MM.1S (cell line): ENCODE measurements around the gene KCNMA1.

Source experiments
- DNase-seq: peaks from one replicate; pipeline ENCODE4 v3.0.0-alpha.2; 2015
- H2AFZ ChIP-seq: fragments of 300-600 bp; sonication (generic); 2 replicates; pipeline ENCODE4 v1.6.0; 2016; ENCODE audit warnings: antibody characterized with exemption, low read length
- H3F3A ChIP-seq: fragments of 300-600 bp; sonication (generic); 2 replicates; pipeline ENCODE4 v1.6.1; 2016; ENCODE audit warnings: mild to moderate bottlenecking, antibody characterized with exemption, low read length, moderate library complexity, mixed read lengths; ENCODE audit not compliant: insufficient read depth
- H3K27ac ChIP-seq: fragments of 300-600 bp; sonication (generic); 2 replicates; pipeline ENCODE4 v1.5.1; 2016; ENCODE audit warnings: mild to moderate bottlenecking, low read length
- H3K27me3 ChIP-seq: fragments of 300-600 bp; sonication (generic); replicated peaks from 2 replicates; pipeline ENCODE4 v1.6.0; 2016; ENCODE audit warnings: low read length; ENCODE audit not compliant: insufficient read depth
- H3K36me3 ChIP-seq: fragments of 300-600 bp; sonication (generic); replicated peaks from 2 replicates; pipeline ENCODE4 v1.6.1; 2016; ENCODE audit warnings: mild to moderate bottlenecking, low read length, mixed read lengths; ENCODE audit not compliant: insufficient read depth
- H3K4me1 ChIP-seq: fragments of 300-600 bp; sonication (generic); 2 replicates; pipeline ENCODE4 v1.6.1; 2016; ENCODE audit warnings: low read length, mixed read lengths
- H3K4me2 ChIP-seq: fragments of 300-600 bp; sonication (generic); 2 replicates; pipeline ENCODE4 v1.6.0; 2016; ENCODE audit warnings: low read depth, low read length
- H3K4me3 ChIP-seq: fragments of 300-600 bp; sonication (generic); 2 replicates; pipeline ENCODE4 v1.5.1; 2016; ENCODE audit warnings: low read length, mixed read lengths
- H3K79me2 ChIP-seq: fragments of 300-600 bp; sonication (generic); 2 replicates; pipeline ENCODE4 v1.6.1; 2016; ENCODE audit warnings: mixed run types, low read length, mixed read lengths
- H3K9ac ChIP-seq: fragments of 300-600 bp; sonication (generic); 2 replicates; pipeline ENCODE4 v1.6.1; 2016; ENCODE audit warnings: low read length, mixed read lengths
- H3K9me2 ChIP-seq: fragments of 300-600 bp; sonication (generic); replicated peaks from 2 replicates; pipeline ENCODE4 v1.6.1; 2016; ENCODE audit warnings: mild to moderate bottlenecking, low read length, mixed read lengths; ENCODE audit not compliant: insufficient read depth
- H3K9me3 ChIP-seq: fragments of 300-600 bp; sonication (generic); replicated peaks from 2 replicates; pipeline ENCODE4 v1.6.1; 2016; ENCODE audit warnings: mild to moderate bottlenecking, low read length, mixed read lengths; ENCODE audit not compliant: insufficient read depth
- H4K20me1 ChIP-seq: fragments of 300-600 bp; sonication (generic); 2 replicates; pipeline ENCODE4 v1.6.1; 2016; ENCODE audit warnings: mild to moderate bottlenecking, low read length, moderate library complexity, mixed read lengths; ENCODE audit not compliant: insufficient read depth
- CTCF ChIP-seq: fragments of 300-600 bp; sonication (generic); IDR thresholded peaks from 2 replicates; pipeline ENCODE4 v1.5.1; 2016; ENCODE audit warnings: antibody characterized with exemption, low read length, mixed read lengths
- EZH2 ChIP-seq: fragments of 300-600 bp; sonication (generic); optimal IDR thresholded peaks from 2 replicates; pipeline ENCODE3; 2017; ENCODE audit warnings: low read depth, mild to moderate bottlenecking, antibody characterized with exemption, low read length, mixed read lengths
- EZH2phosphoT487 ChIP-seq: fragments of 300-600 bp; sonication (generic); IDR thresholded peaks from 2 replicates; pipeline ENCODE4 v1.6.1; 2018; ENCODE audit warnings: antibody characterized with exemption, low read length

KCNMA1 gene

GRCh38 chr10:77421591-77421990, 216.0 kb downstream of the KCNMA1 start:
- Histone ChIP-seq H3K27ac (no peak overlapping the region), H3K4me2 (no peak overlapping the region), H3K9ac (no peak overlapping the region), H3K79me2 (no peaks in the 10 kb centered on the region), H3K9me3 (no peaks in the 10 kb centered on the region), H3K36me3 (no peaks in the 10 kb centered on the region), H3K27me3 (no peaks in the 10 kb centered on the region), H3K4me1 (no peaks in the 10 kb centered on the region), H2AFZ (no peak overlapping the region), H3F3A (no peaks in the 10 kb centered on the region), H3K9me2 (no peaks in the 10 kb centered on the region), H4K20me1 (no peaks in the 10 kb centered on the region), H3K4me3 (no peak overlapping the region)
- TF ChIP-seq EZH2phosphoT487, result no peak
- no peak for TF ChIP-seq EZH2
- TF ChIP-seq CTCF, result no peak
- no peak for DNase-seq

DNA sequence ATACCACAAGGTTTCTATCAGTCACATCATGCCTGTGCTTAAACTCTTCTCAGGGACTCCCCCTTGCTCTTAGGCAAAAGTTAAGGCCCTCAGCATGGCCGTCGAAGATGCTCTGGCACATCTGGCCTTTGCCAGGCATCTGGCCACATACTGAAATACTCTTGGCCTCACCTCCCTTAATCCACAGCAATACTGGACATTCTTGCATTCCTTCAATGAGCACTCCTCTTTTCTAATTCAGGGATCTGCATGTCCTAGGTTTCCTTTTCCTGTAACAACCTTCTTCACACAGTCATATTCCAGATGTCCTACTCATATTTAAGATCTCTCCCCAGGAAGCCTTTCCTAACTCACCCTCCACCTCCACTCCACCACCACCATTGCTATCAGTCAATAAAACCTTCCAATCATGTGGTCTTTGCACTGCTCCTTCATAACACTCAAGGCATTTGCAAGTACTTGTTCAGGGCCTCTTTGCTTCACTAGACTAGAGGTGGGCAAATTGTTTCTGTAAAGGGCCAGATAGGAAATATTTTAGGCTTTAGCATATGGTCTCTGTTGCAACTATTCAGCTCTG, 216.6 kb downstream of the KCNMA1 start:
- DNase-seq, result no peak
- no peaks in the 10 kb centered on the region for H3K9me2 ChIP-seq
- H3K27ac ChIP-seq, result no peak overlapping the region
- H3K36me3 ChIP-seq, result no peaks in the 10 kb centered on the region
- H3K4me3 ChIP-seq, result no peak overlapping the region
- no peak overlapping the region for H2AFZ ChIP-seq
- no peaks in the 10 kb centered on the region for H3F3A ChIP-seq
- H3K4me1 ChIP-seq, result no peaks in the 10 kb centered on the region
- H3K9me3 ChIP-seq, result no peaks in the 10 kb centered on the region
- no peaks in the 10 kb centered on the region for H3K27me3 ChIP-seq
- no peaks in the 10 kb centered on the region for H3K79me2 ChIP-seq
- TF ChIP-seq EZH2 (no peak), CTCF (no peak), EZH2phosphoT487 (no peak)
- no peak overlapping the region for H3K4me2 ChIP-seq
- H4K20me1 ChIP-seq, result no peaks in the 10 kb centered on the region
- H3K9ac ChIP-seq, result no peak overlapping the region

GRCh38 chr10:77419979-77420378, 217.6 kb downstream of the KCNMA1 start:
- H3K9me3 ChIP-seq, result no peaks in the 10 kb centered on the region
- no peaks in the 10 kb centered on the region for H3K27me3 ChIP-seq
- no peak overlapping the region for H3K27ac ChIP-seq
- H4K20me1 ChIP-seq, result no peaks in the 10 kb centered on the region
- no peaks in the 10 kb centered on the region for H3K36me3 ChIP-seq
- no peak for DNase-seq
- no peak overlapping the region for H3K4me3 ChIP-seq
- no peaks in the 10 kb centered on the region for H3K79me2 ChIP-seq
- no peak overlapping the region for H3K4me2 ChIP-seq
- no peak overlapping the region for H3K9ac ChIP-seq
- TF ChIP-seq EZH2phosphoT487 (no peak), CTCF (no peak), EZH2 (no peak)
- H3F3A ChIP-seq, result no peaks in the 10 kb centered on the region
- H2AFZ ChIP-seq, result no peak overlapping the region
- no peaks in the 10 kb centered on the region for H3K9me2 ChIP-seq
- no peaks in the 10 kb centered on the region for H3K4me1 ChIP-seq
